22Rv1 (cell line): ENCODE measurements around the gene NAA15.

ENCODE experiments used
- CTCF ChIP-seq: fragments of 450-650 bp; IDR thresholded peaks from 2 replicates; pipeline ENCODE4 v1.5.1; 2017; ENCODE audit warnings: mild to moderate bottlenecking
- ZFX ChIP-seq: fragments of 450-650 bp; IDR thresholded peaks from 2 replicates; pipeline ENCODE4 v1.6.1; 2017; ENCODE audit warnings: antibody characterized with exemption, borderline replicate concordance

GRCh38 chr4:139457318-139457717 is 156.0 kb downstream of the NAA15 start:
- TF ChIP-seq CTCF, result peak; percentile 22; the same call in 1 of the 2 replicates
- no peak for TF ChIP-seq ZFX
